ENCODE measurements around the gene BCO1.

The BCO1 gene

GRCh38 chr16:81318711-81319110 lies 80.2 kb downstream of the BCO1 start:
- no peak for DNase-seq (ENCODE audit: low read depth, low spot score)

- DNase-seq (ENCODE audit: low read depth, low spot score): no peak
These were observed 80.9 kb downstream of the BCO1 start for GRCh38 chr16:81319221-81319912.

GRCh38 chr16:81321039-81321438 lies 82.5 kb downstream of the BCO1 start:
- DNase-seq (ENCODE audit: low read depth, low spot score): no peak

- no peak for DNase-seq (ENCODE audit: low read depth, low spot score)
These were observed 83.0 kb downstream of the BCO1 start for GRCh38 chr16:81321536-81321935.

- no peak for DNase-seq (ENCODE audit: low read depth, low spot score)
These were observed 86.3 kb downstream of the BCO1 start for GRCh38 chr16:81324808-81325207.

GRCh38 chr16:81327011-81327410 lies 88.5 kb downstream of the BCO1 start:
- no peak for DNase-seq (ENCODE audit: low read depth, low spot score)

- DNase-seq (ENCODE audit: low read depth, low spot score): no peak
These were observed 89.1 kb downstream of the BCO1 start for GRCh38 chr16:81327447-81328196.

GRCh38 chr16:81329947-81330346 lies 91.5 kb downstream of the BCO1 start:
- no peak for DNase-seq (ENCODE audit: low read depth, low spot score)

GRCh38 chr16:81333356-81333755 lies 94.9 kb downstream of the BCO1 start:
- no peak for DNase-seq (ENCODE audit: low read depth, low spot score)

GRCh38 chr16:81335669-81336068 lies 97.2 kb downstream of the BCO1 start:
- DNase-seq (ENCODE audit: low read depth, low spot score): no peak

GRCh38 chr16:81337097-81337496 lies 98.6 kb downstream of the BCO1 start:
- DNase-seq (ENCODE audit: low read depth, low spot score): no peak
